SK-N-SH treated with all-trans-retinoic acid at 6 μM for 48 hours (cell line): Measurements from ENCODE around the gene PRKAA1.
"Not testable (repeated sequence)": the region's sequence is repeated elsewhere in the genome, so short reads cannot be mapped to it uniquely, and the experiment has no call there.

ENCODE experiments used
- PPARA ChIP-seq: fragments of 250-450 bp; sonication (Bioruptor Pico); IDR thresholded peaks from 2 replicates; pipeline ENCODE4 v1.5.0; 2020; ENCODE audit warnings: mild to moderate bottlenecking, borderline replicate concordance
- TF ChIP-seq, protein P1 (sequence below): fragments of 250-450 bp; sonication (Bioruptor Pico); IDR thresholded peaks from 2 replicates; pipeline ENCODE4 v1.8.0; 2020; ENCODE audit warnings: mild to moderate bottlenecking, moderate library complexity, borderline replicate concordance

- TF ChIP-seq, protein P1, sequence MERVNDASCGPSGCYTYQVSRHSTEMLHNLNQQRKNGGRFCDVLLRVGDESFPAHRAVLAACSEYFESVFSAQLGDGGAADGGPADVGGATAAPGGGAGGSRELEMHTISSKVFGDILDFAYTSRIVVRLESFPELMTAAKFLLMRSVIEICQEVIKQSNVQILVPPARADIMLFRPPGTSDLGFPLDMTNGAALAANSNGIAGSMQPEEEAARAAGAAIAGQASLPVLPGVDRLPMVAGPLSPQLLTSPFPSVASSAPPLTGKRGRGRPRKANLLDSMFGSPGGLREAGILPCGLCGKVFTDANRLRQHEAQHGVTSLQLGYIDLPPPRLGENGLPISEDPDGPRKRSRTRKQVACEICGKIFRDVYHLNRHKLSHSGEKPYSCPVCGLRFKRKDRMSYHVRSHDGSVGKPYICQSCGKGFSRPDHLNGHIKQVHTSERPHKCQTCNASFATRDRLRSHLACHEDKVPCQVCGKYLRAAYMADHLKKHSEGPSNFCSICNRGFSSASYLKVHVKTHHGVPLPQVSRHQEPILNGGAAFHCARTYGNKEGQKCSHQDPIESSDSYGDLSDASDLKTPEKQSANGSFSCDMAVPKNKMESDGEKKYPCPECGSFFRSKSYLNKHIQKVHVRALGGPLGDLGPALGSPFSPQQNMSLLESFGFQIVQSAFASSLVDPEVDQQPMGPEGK, result not testable (repeated sequence)
- not testable (repeated sequence) for TF ChIP-seq PPARA
Observed at GRCh38 chr5:40710575-40710974, 87.6 kb downstream of the PRKAA1 start.
